ENCODE data around the gene EFS. TPM values are rescaled to one million over a fixed set of nuclear protein-coding genes. Genes with fewer than 3 reads are reported as not detected.

Gene EFS
- polyA plus RNA-seq, 3 donors = not detected

DNA sequence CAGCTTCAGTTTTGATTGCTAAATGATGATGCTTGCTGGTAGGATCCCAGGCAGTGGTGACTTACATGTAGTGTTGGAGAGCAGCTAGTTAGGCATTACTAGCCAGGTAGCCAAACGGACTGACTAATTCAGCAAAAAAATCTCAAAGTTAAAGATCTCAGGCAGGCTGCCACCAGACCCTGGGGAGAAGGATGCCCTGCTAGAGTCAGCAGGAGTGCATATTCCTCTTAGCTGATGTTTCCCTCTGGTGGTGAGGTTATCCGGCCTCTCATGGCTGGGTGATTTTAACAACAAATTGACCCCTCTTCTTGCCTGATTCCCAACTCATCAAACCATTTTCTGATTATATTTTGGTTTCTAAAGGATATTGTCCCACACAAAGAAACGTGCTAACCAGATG is 2.8 kb downstream of the EFS start:
- 86% methylated on average over 1 of the region's 3 CpGs for whole genome bisulfite sequencing (ENCODE audit: insufficient coverage)
- peaks cover 2% of the 10 kb centered on the region for H3K4me1 Mint-ChIP-seq

DNA sequence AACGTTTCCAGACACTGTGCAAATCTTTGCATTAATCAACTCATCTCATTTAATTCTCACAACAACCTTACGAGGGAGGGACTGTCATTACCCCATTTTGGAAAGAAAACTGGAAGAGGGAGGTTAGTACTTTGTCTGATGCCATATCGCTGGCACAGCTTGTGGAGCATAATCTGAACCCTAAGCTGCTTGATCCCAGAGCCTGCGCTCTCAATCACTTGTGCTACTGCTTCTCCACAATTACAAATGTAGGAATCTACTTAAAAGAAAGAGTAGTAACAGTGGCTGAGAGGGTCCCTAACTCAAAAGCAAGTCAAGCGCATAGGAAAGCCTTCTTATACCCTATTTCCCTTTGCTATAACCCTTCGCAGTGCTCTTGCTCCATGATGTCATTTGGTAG is 3.2 kb downstream of the EFS start:
- no peak for DNase-seq
- H3K27ac ChIP-seq (ENCODE audit: low read depth in 1 of 2, low read length in 2 of 2) = no peak overlapping the region
- intact Hi-C loops (cut with micrococcal nuclease) = no loop called here
- no peak overlapping the region for H3K27ac Mint-ChIP-seq
- H3K4me1 ChIP-seq (ENCODE audit: control insufficient read depth in 1 of 2, insufficient read depth in 2 of 2, low read length in 2 of 2) = no peaks in the 10 kb centered on the region
- H3K4me1 Mint-ChIP-seq = peaks cover 2% of the 10 kb centered on the region
- peaks cover 0 to 8% (median 0%) of the 10 kb centered on the region in 7 donors for H3K9me3 Mint-ChIP-seq
- no peaks in the 10 kb centered on the region for H3K9me3 ChIP-seq (replicated peaks in 1 of 2; ENCODE audit: control insufficient read depth in 1 of 2, insufficient read depth in 1 of 2, low read length in 2 of 2)
- peaks cover 0 to 2% of the 10 kb centered on the region in 2 donors for H3K36me3 Mint-ChIP-seq
- no peaks in the 10 kb centered on the region for H3K36me3 ChIP-seq (replicated peaks in 1 of 2; ENCODE audit: control insufficient read depth in 1 of 2, insufficient read depth in 2 of 2, low read length in 2 of 2)
- peaks cover 19 to 41% of the 10 kb centered on the region in 2 donors for H3K27me3 ChIP-seq (ENCODE audit: control insufficient read depth in 2 of 2, insufficient read depth in 2 of 2, low read length in 2 of 2)
- H2AFZ ChIP-seq (ENCODE audit: insufficient read depth, low read depth, low read length, poor library complexity, severe bottlenecking) = no peak overlapping the region
- TF ChIP-seq, protein P1, sequence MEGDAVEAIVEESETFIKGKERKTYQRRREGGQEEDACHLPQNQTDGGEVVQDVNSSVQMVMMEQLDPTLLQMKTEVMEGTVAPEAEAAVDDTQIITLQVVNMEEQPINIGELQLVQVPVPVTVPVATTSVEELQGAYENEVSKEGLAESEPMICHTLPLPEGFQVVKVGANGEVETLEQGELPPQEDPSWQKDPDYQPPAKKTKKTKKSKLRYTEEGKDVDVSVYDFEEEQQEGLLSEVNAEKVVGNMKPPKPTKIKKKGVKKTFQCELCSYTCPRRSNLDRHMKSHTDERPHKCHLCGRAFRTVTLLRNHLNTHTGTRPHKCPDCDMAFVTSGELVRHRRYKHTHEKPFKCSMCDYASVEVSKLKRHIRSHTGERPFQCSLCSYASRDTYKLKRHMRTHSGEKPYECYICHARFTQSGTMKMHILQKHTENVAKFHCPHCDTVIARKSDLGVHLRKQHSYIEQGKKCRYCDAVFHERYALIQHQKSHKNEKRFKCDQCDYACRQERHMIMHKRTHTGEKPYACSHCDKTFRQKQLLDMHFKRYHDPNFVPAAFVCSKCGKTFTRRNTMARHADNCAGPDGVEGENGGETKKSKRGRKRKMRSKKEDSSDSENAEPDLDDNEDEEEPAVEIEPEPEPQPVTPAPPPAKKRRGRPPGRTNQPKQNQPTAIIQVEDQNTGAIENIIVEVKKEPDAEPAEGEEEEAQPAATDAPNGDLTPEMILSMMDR (IDR thresholded peaks at IDR 0.05) = no peak
- H3K79me2 ChIP-seq (ENCODE audit: insufficient read depth, low read length) = no peaks in the 10 kb centered on the region
- H3K4me3 Mint-ChIP-seq = no peak overlapping the region
- no peak overlapping the region for H3K4me2 ChIP-seq (replicated peaks; ENCODE audit: extremely low read depth, low read length, poor library complexity, severe bottlenecking)
- no peak overlapping the region for H3K9ac ChIP-seq (ENCODE audit: insufficient read depth, low read length, poor library complexity, severe bottlenecking)
- WGBS (ENCODE audit: insufficient coverage) = 100% methylated on average over 1 of the region's 6 CpGs
- no peaks in the 10 kb centered on the region for H4K20me1 ChIP-seq (ENCODE audit: insufficient read depth, low read length)
- no peak overlapping the region for H3K4me3 ChIP-seq (replicated peaks in 1 of 3; ENCODE audit: low read depth in 2 of 3, low read length in 3 of 3)
- peaks cover 30 to 40% (median 38%) of the 10 kb centered on the region in 3 donors for H3K27me3 Mint-ChIP-seq (ENCODE audit: low read depth in 3 of 3)

More for the DNA sequence above, 2.8 kb downstream of the EFS start:
- Mint-ChIP-seq H3K9me3 (peaks cover 0 to 10% (median 0%) of the 10 kb centered on the region in 7 donors), H3K27me3 (ENCODE audit: low read depth in 3 of 3) (peaks cover 33 to 45% (median 42%) of the 10 kb centered on the region in 3 donors), H3K27ac (no peak overlapping the region), H3K4me3 (no peak overlapping the region), H3K36me3 (peaks cover 0 to 2% of the 10 kb centered on the region in 2 donors)
- Histone ChIP-seq H3K79me2 (ENCODE audit: insufficient read depth, low read length) (no peaks in the 10 kb centered on the region), H4K20me1 (ENCODE audit: insufficient read depth, low read length) (no peaks in the 10 kb centered on the region), H3K27me3 (ENCODE audit: control insufficient read depth in 2 of 2, insufficient read depth in 2 of 2, low read length in 2 of 2) (peaks cover 20 to 45% of the 10 kb centered on the region in 2 donors), H3K9me3 (replicated peaks in 1 of 2; ENCODE audit: control insufficient read depth in 1 of 2, insufficient read depth in 1 of 2, low read length in 2 of 2) (no peaks in the 10 kb centered on the region), H3K4me2 (replicated peaks; ENCODE audit: extremely low read depth, low read length, poor library complexity, severe bottlenecking) (no peak overlapping the region), H3K36me3 (replicated peaks in 1 of 2; ENCODE audit: control insufficient read depth in 1 of 2, insufficient read depth in 2 of 2, low read length in 2 of 2) (no peaks in the 10 kb centered on the region), H3K4me1 (ENCODE audit: control insufficient read depth in 1 of 2, insufficient read depth in 2 of 2, low read length in 2 of 2) (no peaks in the 10 kb centered on the region), H3K27ac (ENCODE audit: low read depth in 1 of 2, low read length in 2 of 2) (no peak overlapping the region), H3K4me3 (replicated peaks in 1 of 3; ENCODE audit: low read depth in 2 of 3, low read length in 3 of 3) (no peak overlapping the region), H3K9ac (ENCODE audit: insufficient read depth, low read length, poor library complexity, severe bottlenecking) (no peak overlapping the region), H2AFZ (ENCODE audit: insufficient read depth, low read depth, low read length, poor library complexity, severe bottlenecking) (no peak overlapping the region)
- intact Hi-C loops (cut with micrococcal nuclease) = no loop called here
- no peak for DNase-seq
- TF ChIP-seq, protein P1 (IDR thresholded peaks at IDR 0.05) = no peak

Measured in CD14-positive monocyte (primary cell).